H9 (cell line): ENCODE data around the gene OR2G6. TPM values are rescaled to one million over a fixed set of nuclear protein-coding genes. Genes with fewer than 3 reads are reported as not detected.
"Not testable (repeated sequence)": the region's sequence is repeated elsewhere in the genome, so short reads cannot be mapped to it uniquely, and the experiment has no call there.

Source experiments
- DNase-seq: peaks from one replicate; pipeline ENCODE4 v3.0.0-alpha.2; 2017
- H2AFZ ChIP-seq: one replicate; pipeline ENCODE4 v1.6.1; 2013; ENCODE audit warnings: mild to moderate bottlenecking, low read length, control low read depth, moderate library complexity
- H2AK5ac ChIP-seq: 2 replicates; pipeline ENCODE4 v1.6.1; 2013; ENCODE audit warnings: low read length, control low read depth, mixed read lengths; ENCODE audit not compliant: insufficient read length
- H2BK120ac ChIP-seq: one replicate; pipeline ENCODE4 v1.6.1; 2013; ENCODE audit warnings: low read depth, mild to moderate bottlenecking, low read length, control low read depth, inconsistent platforms; ENCODE audit not compliant: poor library complexity, severe bottlenecking
- H2BK12ac ChIP-seq: 2 replicates; pipeline ENCODE4 v1.6.1; 2013; ENCODE audit warnings: low read length, control low read depth, mixed read lengths, low read depth; ENCODE audit not compliant: insufficient read length
- H2BK15ac ChIP-seq: 2 replicates; pipeline ENCODE4 v1.6.1; 2013; ENCODE audit warnings: low read depth, low read length, control low read depth
- H2BK20ac ChIP-seq: one replicate; pipeline ENCODE4 v1.6.1; 2013; ENCODE audit warnings: low read depth, mild to moderate bottlenecking, low read length, control low read depth, inconsistent platforms; ENCODE audit not compliant: poor library complexity, severe bottlenecking
- H2BK5ac ChIP-seq: 2 replicates; pipeline ENCODE4 v1.6.1; 2013; ENCODE audit warnings: low read length, control low read depth, mixed read lengths; ENCODE audit not compliant: insufficient read length
- H3K14ac ChIP-seq: 2 replicates; pipeline ENCODE4 v1.6.1; 2013; ENCODE audit warnings: low read length, control low read depth; ENCODE audit not compliant: insufficient read depth
- H3K18ac ChIP-seq: 2 replicates; pipeline ENCODE4 v1.6.1; 2013; ENCODE audit warnings: low read depth, mild to moderate bottlenecking, mixed read lengths, low read length, control low read depth; ENCODE audit not compliant: insufficient read length
- H3K23ac ChIP-seq: 2 replicates; pipeline ENCODE4 v1.6.1; 2013; ENCODE audit warnings: low read length, control low read depth, mixed read lengths, low read depth; ENCODE audit not compliant: insufficient read length
- H3K23me2 ChIP-seq: 2 replicates; pipeline ENCODE4 v1.6.1; 2013; ENCODE audit warnings: low read depth, mild to moderate bottlenecking, mixed read lengths, low read length, control low read depth; ENCODE audit not compliant: insufficient read length, poor library complexity, severe bottlenecking
- H3K27ac ChIP-seq: 2 replicates; pipeline ENCODE4 v1.5.1; 2013; ENCODE audit warnings: low read length, control low read depth, mixed read lengths, low read depth; ENCODE audit not compliant: insufficient read length
- H3K27me3 ChIP-seq: 2 replicates; pipeline ENCODE4 v1.6.1; 2013; ENCODE audit warnings: low read length, control low read depth, inconsistent platforms; ENCODE audit not compliant: insufficient read depth
- H3K4ac ChIP-seq: 2 replicates; pipeline ENCODE4 v1.6.1; 2013; ENCODE audit warnings: low read depth, mild to moderate bottlenecking, control low read depth, inconsistent platforms, low read length, moderate library complexity
- H3K4me1 ChIP-seq: 2 replicates; pipeline ENCODE4 v1.6.1; 2013; ENCODE audit warnings: low read length, control low read depth, inconsistent platforms; ENCODE audit not compliant: insufficient read depth
- H3K4me2 ChIP-seq: 2 replicates; pipeline ENCODE4 v1.6.1; 2013; ENCODE audit warnings: low read length, control low read depth, mixed read lengths; ENCODE audit not compliant: insufficient read length, insufficient read depth
- H3K56ac ChIP-seq: 2 replicates; pipeline ENCODE4 v1.6.1; 2013; ENCODE audit warnings: low read depth, mild to moderate bottlenecking, mixed read lengths, low read length, control low read depth; ENCODE audit not compliant: insufficient read length
- H3K79me1 ChIP-seq: 2 replicates; pipeline ENCODE4 v1.6.1; 2013; ENCODE audit warnings: low read depth, mild to moderate bottlenecking, moderate library complexity, low read length, control low read depth, inconsistent platforms; ENCODE audit not compliant: insufficient read depth, poor library complexity, severe bottlenecking
- H3K79me2 ChIP-seq: 2 replicates; pipeline ENCODE4 v1.6.1; 2013; ENCODE audit warnings: low read length, control low read depth, inconsistent platforms; ENCODE audit not compliant: insufficient read depth
- H3K9ac ChIP-seq: 2 replicates; pipeline ENCODE4 v1.6.1; 2013; ENCODE audit warnings: low read length, control low read depth, mixed read lengths; ENCODE audit not compliant: insufficient read length; ENCODE audit errors: extremely low read depth
- H3K9me3 ChIP-seq: one replicate; pipeline ENCODE4 v1.6.1; 2013; ENCODE audit warnings: low read depth, low read length, inconsistent platforms; ENCODE audit not compliant: control insufficient read depth
- H3T11ph ChIP-seq: one replicate; pipeline ENCODE4 v1.6.1; 2013; ENCODE audit warnings: mild to moderate bottlenecking, low read length, control low read depth, inconsistent platforms
- H4K20me1 ChIP-seq: one replicate; pipeline ENCODE4 v1.6.1; 2013; ENCODE audit not compliant: control insufficient read depth, insufficient read length, insufficient read depth
- H4K5ac ChIP-seq: 2 replicates; pipeline ENCODE4 v1.6.1; 2013; ENCODE audit warnings: low read depth, mild to moderate bottlenecking, mixed read lengths, low read length, control low read depth; ENCODE audit not compliant: insufficient read length
- H4K8ac ChIP-seq: replicated peaks from 2 replicates; pipeline ENCODE4 v1.6.1; 2013; ENCODE audit warnings: low read length, control low read depth, mixed read lengths, low read depth; ENCODE audit not compliant: insufficient read length
- H4K91ac ChIP-seq: 2 replicates; pipeline ENCODE4 v1.6.1; 2013; ENCODE audit warnings: low read depth, mild to moderate bottlenecking, moderate library complexity, mixed read lengths, low read length, control low read depth; ENCODE audit not compliant: insufficient read length
- H3K27ac Mint-ChIP-seq, 3 experiments: 2 replicates in 2 of 3; 3 replicates in 1 of 3; pipeline ENCODE4 v1.8.0; 2020 to 2021; ENCODE audit warnings: mixed read lengths in 3 of 3, mild to moderate bottlenecking in 1 of 3, moderate library complexity in 1 of 3
- H3K27me3 Mint-ChIP-seq: 2 replicates; pipeline ENCODE4 v1.8.0; 2021; ENCODE audit warnings: low read depth, mild to moderate bottlenecking, moderate library complexity, mixed read lengths
- H3K36me3 Mint-ChIP-seq, 3 experiments: 2 replicates in 2 of 3; 3 replicates in 1 of 3; pipeline ENCODE4 v1.8.0; 2020 to 2021; ENCODE audit warnings: low read depth in 3 of 3, mixed read lengths in 3 of 3; ENCODE audit not compliant: insufficient read depth in 1 of 3
- H3K4me1 Mint-ChIP-seq, 2 experiments: 2 replicates each; pipeline ENCODE4 v1.8.0; 2020; ENCODE audit warnings: mixed read lengths in 2 of 2
- H3K4me3 Mint-ChIP-seq, 2 experiments: 2 replicates in 1 of 2; 3 replicates in 1 of 2; pipeline ENCODE4 v1.8.0; 2020 to 2021; ENCODE audit warnings: mild to moderate bottlenecking in 2 of 2, mixed read lengths in 2 of 2, moderate library complexity in 1 of 2
- H3K9me3 Mint-ChIP-seq, 2 experiments: 2 replicates in 1 of 2; 3 replicates in 1 of 2; pipeline ENCODE4 v1.8.0; 2020; ENCODE audit warnings: mild to moderate bottlenecking in 2 of 2, mixed read lengths in 2 of 2, moderate library complexity in 1 of 2
- WGBS: extraction: QIAGEN DNeasy Blood & Tissue Kit; methylation state at CpG from one replicate; pipeline ENCODE4 v1.1.7; 2013; ENCODE audit warnings: missing lambda C conversion rate, low lambda C conversion rate, mixed read lengths; ENCODE audit not compliant: insufficient read length; ENCODE audit errors: extremely low coverage; 5-methylcytosine and 5-hydroxymethylcytosine counted together
- total RNA-seq: library from RNA; stranded (reverse); gene quantifications from 2 replicates; pipeline ENCODE4 v1.2.1, GENCODE V29; 2021

The OR2G6 gene
- total RNA-seq, 1 experiment from 2014 or later = not detected

DNA sequence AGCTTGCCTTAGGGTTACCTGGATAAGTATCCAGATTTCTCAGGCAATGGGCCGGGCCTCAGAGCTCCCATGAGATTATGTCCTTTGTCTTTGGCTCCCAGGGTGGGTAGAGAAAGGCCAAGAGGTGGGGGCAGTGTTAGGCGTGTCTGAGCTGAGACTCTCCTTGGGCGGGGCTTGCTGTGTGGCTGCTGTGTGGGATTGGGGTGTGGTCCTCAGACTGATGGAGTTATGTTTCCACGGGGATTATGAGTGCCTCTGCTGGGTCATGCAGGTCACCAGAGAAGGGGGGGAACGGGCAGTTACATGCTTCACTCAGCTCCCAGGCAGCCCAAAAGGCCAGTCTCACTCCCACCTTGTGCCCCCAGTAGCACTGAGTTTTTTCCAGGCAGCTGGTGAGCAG is 11.2 kb upstream of the OR2G6 start:
- H3T11ph ChIP-seq, H3K79me2 ChIP-seq, H3K18ac ChIP-seq, H2BK120ac ChIP-seq, H2BK5ac ChIP-seq, H3K4me3 Mint-ChIP-seq, H3K4me2 ChIP-seq, H4K91ac ChIP-seq, H3K4ac ChIP-seq, H4K8ac ChIP-seq, H3K14ac ChIP-seq, H2AK5ac ChIP-seq, H3K27me3 Mint-ChIP-seq, H3K27me3 ChIP-seq, H3K4me1 Mint-ChIP-seq, H3K27ac Mint-ChIP-seq, H3K9ac ChIP-seq, H4K20me1 ChIP-seq, H3K27ac ChIP-seq, H3K79me1 ChIP-seq, H3K36me3 Mint-ChIP-seq, DNase-seq, H3K4me1 ChIP-seq, H3K23me2 ChIP-seq, H3K56ac ChIP-seq, H2BK12ac ChIP-seq, H2BK15ac ChIP-seq, H3K23ac ChIP-seq, H2AFZ ChIP-seq, H2BK20ac ChIP-seq, H3K9me3 ChIP-seq, H4K5ac ChIP-seq: not testable (repeated sequence)
- H3K9me3 Mint-ChIP-seq = peaks cover 26 to 35% of the 10 kb centered on the region in 2 experiments
- WGBS = no CpG with 5 or more reads among the region's 5 CpGs

GRCh38 chr1:248500305-248501035 is 7.4 kb upstream of the OR2G6 start:
- H3K56ac ChIP-seq, H3K4me1 ChIP-seq, H3K23ac ChIP-seq, H3K27me3 Mint-ChIP-seq, H2AK5ac ChIP-seq, H2BK20ac ChIP-seq, H3K4ac ChIP-seq, H3K14ac ChIP-seq, H3K79me1 ChIP-seq, H2BK15ac ChIP-seq, H4K20me1 ChIP-seq, H3K79me2 ChIP-seq, H3K27ac Mint-ChIP-seq, H3K18ac ChIP-seq, H2AFZ ChIP-seq, H4K5ac ChIP-seq, H3K4me1 Mint-ChIP-seq, H3K4me2 ChIP-seq, H2BK120ac ChIP-seq, H3K23me2 ChIP-seq, H3K9ac ChIP-seq, H3K27ac ChIP-seq, H3T11ph ChIP-seq, H4K8ac ChIP-seq, H3K4me3 Mint-ChIP-seq, H4K91ac ChIP-seq, H3K9me3 ChIP-seq, H3K36me3 Mint-ChIP-seq, H2BK12ac ChIP-seq, DNase-seq, H2BK5ac ChIP-seq, H3K27me3 ChIP-seq: not testable (repeated sequence)
- no CpG with 5 or more reads among the region's 2 CpGs for WGBS
- peaks cover 18 to 27% of the 10 kb centered on the region in 2 experiments for H3K9me3 Mint-ChIP-seq
